AML-193 (cell line): Measurements from ENCODE around the gene CDC14B.
"Not testable (repeated sequence)": the region's sequence is repeated elsewhere in the genome, so short reads cannot be mapped to it uniquely, and the experiment has no call there.

Source experiments
- DNase-seq, 2 experiments: peaks; one replicate each; lab custom pipeline; 2025; lab: John Stamatoyannopoulos, UW

The CDC14B gene

DNA sequence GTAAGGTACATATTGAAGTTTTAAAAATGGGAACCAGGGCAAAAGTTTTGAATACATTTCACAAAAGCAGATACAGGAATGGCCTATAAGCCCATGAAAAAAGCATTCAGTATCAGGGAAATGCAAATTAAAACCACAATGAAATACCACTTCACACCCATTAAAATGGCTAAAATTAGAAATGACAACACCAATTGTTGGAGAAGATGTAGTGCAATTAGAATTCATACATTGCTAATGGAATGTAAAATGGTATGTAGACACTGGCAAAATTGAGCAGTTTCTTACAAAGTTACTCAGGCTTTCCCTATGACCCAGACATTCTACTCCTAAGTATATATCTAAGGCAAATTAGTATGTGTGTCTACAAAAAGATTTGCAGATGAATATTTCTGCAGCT is 34.2 kb downstream of the CDC14B start:
- no peak for DNase-seq

DNA sequence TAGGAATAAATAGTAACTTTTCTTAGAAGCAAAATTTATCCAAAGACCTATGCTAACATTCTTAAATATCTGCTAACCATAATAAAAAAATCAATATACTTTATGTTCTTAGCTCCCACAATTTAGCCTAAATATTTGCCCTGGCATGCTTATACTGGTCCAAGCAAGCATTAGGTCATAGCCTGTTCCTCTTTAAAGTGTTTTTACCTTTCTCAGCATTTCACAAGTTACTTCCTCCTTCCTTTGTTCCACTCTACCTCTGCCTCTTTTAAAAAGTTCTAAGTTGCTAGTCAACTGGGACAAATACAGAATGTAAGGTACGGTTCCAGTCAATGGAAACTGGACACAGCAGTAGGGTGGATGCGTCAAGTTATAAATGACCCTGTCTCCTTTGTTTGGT is 37.4 kb downstream of the CDC14B start:
- DNase-seq = not testable (repeated sequence)

DNA sequence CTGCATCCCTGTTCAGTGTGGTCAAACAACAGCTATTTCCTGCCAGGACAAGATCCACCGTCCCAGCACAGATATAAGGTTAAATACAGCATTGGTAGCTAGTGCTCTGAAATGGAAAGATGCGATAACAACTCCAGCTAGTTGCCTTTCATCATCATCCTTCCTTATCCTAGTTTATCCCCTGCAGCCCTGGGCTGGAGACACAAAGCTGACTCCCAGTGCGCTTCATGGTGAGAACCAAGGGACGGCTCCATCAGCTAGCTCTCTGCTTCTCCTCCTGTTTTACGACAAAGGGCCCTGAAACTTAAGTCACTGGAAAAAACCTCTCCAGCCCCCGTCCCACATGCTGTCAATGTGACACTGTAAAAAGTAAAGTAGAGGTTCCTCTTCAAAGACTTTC is 37.9 kb downstream of the CDC14B start:
- DNase-seq = no peak

- DNase-seq = no peak
Observed at GRCh38 chr9:96581301-96581700, 38.3 kb downstream of the CDC14B start.

GRCh38 chr9:96574931-96575351 is 44.7 kb downstream of the CDC14B start:
- no peak for DNase-seq

DNA sequence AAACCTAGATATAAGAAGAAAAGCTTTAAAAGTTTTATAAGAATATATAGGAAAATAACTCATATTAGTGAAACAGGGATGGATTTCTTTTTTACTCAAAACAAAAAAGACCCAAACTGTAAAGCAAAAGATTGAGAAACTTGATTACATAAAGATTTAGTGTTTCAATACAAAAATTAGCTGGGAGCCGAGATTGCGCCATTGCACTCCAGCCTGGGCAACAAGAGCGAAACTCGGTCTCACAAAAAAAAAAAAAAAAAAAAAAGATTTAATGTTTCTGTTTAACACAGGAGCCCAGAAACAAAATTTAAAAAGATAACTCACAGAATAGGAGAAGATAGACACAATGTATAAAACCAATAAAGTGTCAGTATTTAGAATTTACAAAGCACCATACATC is 45.2 kb downstream of the CDC14B start:
- DNase-seq = no peak

DNA sequence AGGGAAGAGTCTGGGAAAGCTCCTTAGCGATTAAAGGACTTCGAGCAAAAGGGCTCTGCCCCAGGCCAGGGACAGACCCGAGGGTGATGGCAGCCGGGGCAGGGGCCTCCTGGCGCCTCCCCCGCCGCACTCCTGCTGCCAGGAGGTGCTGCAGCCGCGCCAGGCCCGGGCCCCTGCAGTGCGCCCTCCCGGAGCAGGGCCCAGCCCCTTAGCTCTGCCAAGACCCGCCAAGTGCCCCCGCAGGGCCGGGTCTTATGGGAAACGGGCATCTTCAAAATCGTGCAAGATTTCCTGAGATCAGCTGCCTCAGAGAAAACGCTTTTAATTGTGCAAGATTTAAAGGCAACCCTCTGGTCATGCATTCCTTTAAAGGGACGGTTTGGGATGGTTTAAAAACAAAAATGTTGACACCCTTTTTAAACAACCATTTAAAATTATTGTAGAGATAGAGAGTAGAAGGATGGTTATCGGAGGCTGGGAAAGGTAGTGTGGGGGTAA is 52.4 kb downstream of the CDC14B start:
- DNase-seq = no peak

- no peak for DNase-seq
Observed at GRCh38 chr9:96566498-96567202, 53.0 kb downstream of the CDC14B start.

DNA sequence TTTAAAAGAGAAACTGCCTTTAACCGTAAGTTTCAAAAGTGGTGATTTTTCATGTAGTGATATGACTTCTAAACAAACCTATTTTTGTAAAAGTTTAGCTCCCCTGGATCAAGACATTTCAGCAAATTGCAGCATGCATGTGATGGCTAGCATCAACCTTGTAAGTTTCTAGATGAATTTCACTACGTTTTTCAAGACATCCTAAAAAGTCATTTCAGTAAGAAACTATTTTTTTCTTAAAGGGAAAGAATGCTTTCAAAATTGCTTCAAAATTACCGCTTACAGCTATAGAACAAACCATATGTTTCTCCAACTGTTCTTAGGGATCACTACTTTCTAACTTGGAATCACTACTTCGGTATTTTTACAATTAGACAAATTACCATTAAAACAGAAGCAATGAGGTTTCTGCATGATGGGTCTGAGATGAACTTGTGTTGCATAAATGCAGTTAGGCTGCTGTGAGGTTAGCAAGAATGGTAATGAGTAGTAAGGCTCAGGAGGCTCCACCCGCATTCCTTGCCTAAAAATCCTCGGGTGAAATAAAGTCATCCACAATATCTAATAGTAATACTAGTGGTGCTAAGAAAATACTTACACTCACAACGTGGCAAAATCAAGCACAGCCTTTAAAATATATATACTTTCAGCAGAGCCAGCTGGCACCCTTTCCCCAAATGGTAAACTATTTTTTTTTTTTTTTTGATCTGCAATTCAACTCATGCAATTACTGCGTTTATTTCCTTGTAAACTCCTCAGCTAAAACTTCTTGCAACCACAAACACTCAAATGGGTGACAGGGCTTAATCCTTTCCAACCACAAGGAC is 53.8 kb downstream of the CDC14B start:
- DNase-seq = no peak

DNA sequence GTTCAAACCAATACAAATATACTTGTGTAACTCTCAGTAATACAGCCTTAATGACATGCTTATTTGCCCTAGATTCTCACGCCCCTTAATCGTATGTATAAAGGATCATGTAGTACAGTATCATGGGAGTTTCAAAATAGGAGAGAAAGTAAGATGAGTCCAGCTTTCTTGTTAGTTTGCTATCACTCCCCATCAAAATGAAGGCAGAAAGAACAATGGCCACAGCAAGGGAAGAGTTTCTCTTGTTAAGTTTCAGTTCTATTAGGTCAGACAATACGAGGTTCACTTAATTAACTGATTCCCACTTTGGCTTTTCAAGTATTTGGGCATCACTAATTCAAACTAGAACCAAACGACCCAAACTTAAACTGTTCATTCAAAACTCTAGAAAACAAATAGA is 55.4 kb downstream of the CDC14B start:
- no peak for DNase-seq

- no peak for DNase-seq
Observed at GRCh38 chr9:96559339-96559943, 60.2 kb downstream of the CDC14B start.

DNA sequence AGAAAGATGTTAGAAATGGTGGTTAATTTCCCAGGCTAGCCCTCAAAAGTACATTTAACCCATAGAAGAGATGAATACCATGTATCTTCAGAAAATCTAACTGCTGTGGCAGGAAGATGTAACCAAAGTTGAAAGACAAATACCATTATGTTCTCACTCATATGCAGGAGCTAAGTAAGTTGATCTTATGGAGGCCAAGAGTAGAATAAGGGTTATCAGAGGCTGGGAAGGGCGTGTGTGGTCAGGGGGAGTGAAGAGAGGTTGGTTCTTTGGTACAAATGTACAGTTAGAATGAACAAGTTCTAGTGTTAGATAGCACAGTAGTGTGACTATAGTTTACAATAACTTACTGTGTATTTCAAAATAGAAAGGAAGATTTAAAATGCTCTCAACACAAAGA is 61.7 kb downstream of the CDC14B start:
- DNase-seq = no peak

- no peak for DNase-seq
Observed at GRCh38 chr9:96556701-96557461, 62.8 kb downstream of the CDC14B start.

GRCh38 chr9:96555567-96556386 is 63.9 kb downstream of the CDC14B start:
- DNase-seq = no peak

GRCh38 chr9:96554801-96555566 is 64.7 kb downstream of the CDC14B start:
- DNase-seq = no peak

- DNase-seq = no peak
Observed at GRCh38 chr9:96554326-96554725, 65.3 kb downstream of the CDC14B start.

DNA sequence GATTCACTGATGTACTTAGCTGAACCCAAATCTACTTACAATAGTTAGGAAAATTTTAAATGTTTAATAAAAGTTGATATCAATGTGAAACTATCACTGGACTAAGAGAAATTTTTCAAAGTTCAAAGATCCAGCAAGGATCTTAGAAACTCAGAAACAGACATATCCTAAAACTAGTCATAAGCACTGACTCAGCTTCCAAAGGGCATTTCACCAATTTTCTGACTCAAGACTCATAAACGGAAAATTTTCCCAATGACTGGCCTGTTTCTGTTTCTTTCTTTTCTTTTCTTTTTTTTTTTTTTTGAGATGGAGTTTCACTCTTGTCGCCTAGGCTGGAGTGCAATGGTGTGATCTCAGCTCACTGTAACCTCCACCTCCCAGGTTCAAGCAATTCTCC is 66.6 kb downstream of the CDC14B start:
- no peak for DNase-seq

GRCh38 chr9:96551403-96551802 is 68.2 kb downstream of the CDC14B start:
- DNase-seq = no peak

DNA sequence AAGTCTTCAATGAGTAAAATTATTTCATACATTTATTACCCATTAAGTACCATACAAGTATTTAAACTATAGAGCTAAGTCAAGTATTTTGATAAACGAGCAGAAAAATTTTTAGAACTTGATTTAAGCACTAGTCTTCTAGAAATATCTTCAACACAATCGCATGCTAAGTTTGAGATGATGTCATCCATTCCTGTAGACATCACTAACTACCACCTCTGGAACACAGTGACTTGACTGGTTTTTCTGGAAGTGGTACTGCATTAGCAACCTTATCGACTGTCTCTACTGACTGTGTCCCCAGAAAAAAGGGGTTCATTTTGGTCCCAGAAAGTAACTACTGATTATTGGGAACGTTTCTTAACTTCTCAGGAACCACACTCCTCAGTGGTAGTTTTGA is 69.0 kb downstream of the CDC14B start:
- DNase-seq = no peak

GRCh38 chr9:96543131-96543530 is 76.5 kb downstream of the CDC14B start:
- not testable (repeated sequence) for DNase-seq
